ENCODE data around the gene ATG13.

DNA sequence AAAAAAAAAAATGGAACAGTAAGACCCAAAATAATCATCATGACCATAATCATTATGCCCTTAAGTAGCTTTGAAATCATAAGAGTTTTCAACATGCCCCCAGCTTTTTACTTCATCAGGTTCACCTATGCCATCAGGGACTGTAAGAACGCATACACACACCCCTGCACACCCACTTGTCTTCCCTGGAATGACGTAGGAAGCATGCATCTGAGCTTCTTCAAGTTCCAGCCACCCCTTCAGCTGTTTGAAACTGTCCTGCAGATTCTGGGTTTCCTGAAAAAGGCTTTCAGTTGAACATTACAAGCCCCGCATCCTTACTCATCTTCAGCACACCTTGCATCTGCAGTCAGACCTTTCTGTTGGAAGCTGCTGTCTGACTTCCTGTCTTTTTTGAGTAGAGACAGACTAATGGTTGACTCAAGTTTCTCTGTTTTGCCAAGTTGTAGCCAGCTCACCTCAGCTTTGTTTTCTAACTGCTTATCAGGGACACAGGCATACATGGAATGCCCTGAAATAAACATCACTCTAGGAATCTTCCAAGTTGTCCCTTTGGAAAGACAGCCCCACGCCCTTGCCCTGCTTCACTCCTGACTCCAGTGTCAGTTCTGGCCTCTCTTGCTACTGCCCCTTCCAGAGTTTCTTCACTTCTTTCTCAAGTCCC is 46.1 kb downstream of the ATG13 start:
- TF ChIP-seq, protein P1, sequence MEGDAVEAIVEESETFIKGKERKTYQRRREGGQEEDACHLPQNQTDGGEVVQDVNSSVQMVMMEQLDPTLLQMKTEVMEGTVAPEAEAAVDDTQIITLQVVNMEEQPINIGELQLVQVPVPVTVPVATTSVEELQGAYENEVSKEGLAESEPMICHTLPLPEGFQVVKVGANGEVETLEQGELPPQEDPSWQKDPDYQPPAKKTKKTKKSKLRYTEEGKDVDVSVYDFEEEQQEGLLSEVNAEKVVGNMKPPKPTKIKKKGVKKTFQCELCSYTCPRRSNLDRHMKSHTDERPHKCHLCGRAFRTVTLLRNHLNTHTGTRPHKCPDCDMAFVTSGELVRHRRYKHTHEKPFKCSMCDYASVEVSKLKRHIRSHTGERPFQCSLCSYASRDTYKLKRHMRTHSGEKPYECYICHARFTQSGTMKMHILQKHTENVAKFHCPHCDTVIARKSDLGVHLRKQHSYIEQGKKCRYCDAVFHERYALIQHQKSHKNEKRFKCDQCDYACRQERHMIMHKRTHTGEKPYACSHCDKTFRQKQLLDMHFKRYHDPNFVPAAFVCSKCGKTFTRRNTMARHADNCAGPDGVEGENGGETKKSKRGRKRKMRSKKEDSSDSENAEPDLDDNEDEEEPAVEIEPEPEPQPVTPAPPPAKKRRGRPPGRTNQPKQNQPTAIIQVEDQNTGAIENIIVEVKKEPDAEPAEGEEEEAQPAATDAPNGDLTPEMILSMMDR (IDR thresholded peaks at IDR 0.05 in 8 of 11, conservative IDR thresholded peaks at IDR 0.05 in 3 of 11): no peak
- no peak for TF ChIP-seq POLR2AphosphoS5 (IDR thresholded peaks at IDR 0.05)
- no peak for TF ChIP-seq POLR2A (IDR thresholded peaks at IDR 0.05)

All from spleen (tissue), 7 donors.